Smooth muscle cell (in vitro differentiated cells): Measurements from ENCODE around the gene TSHZ2. TPM values are rescaled to one million over a fixed set of nuclear protein-coding genes. Genes with fewer than 3 reads are reported as not detected.
"Not testable (repeated sequence)": the region's sequence is repeated elsewhere in the genome, so short reads cannot be mapped to it uniquely, and the experiment has no call there.

Experiments used
- DNase-seq: peaks from one replicate; lab custom pipeline; 2025; ENCODE audit not compliant: unreplicated experiment; lab: John Stamatoyannopoulos, UW
- H2AFZ ChIP-seq: fragments of 200-600 bp; sonication (generic); 2 replicates; pipeline ENCODE4 v1.6.0; 2016; ENCODE audit warnings: antibody characterized with exemption, low read depth, mild to moderate bottlenecking
- H3F3A ChIP-seq: fragments of 200-600 bp; sonication (generic); 2 replicates; pipeline ENCODE4 v1.6.0; 2017; ENCODE audit warnings: antibody characterized with exemption, low read depth
- H3K27ac ChIP-seq: fragments of 200-600 bp; sonication (generic); 2 replicates; pipeline ENCODE4 v1.5.1; 2016; ENCODE audit warnings: low read depth, mild to moderate bottlenecking
- H3K27me3 ChIP-seq: fragments of 200-600 bp; sonication (generic); 2 replicates; pipeline ENCODE4 v1.6.1; 2016; ENCODE audit warnings: low read depth, mild to moderate bottlenecking
- H3K36me3 ChIP-seq: fragments of 200-600 bp; sonication (generic); 2 replicates; pipeline ENCODE4 v1.5.1; 2016; ENCODE audit warnings: low read depth
- H3K4me1 ChIP-seq: fragments of 200-600 bp; sonication (generic); 2 replicates; pipeline ENCODE4 v1.5.1; 2016; ENCODE audit warnings: low read depth
- H3K4me2 ChIP-seq: fragments of 200-600 bp; sonication (generic); 2 replicates; pipeline ENCODE4 v1.6.0; 2016; ENCODE audit warnings: mild to moderate bottlenecking
- H3K4me3 ChIP-seq: fragments of 200-600 bp; sonication (generic); 2 replicates; pipeline ENCODE4 v1.5.1; 2016; ENCODE audit warnings: mild to moderate bottlenecking
- H3K79me2 ChIP-seq: fragments of 200-600 bp; sonication (generic); 2 replicates; pipeline ENCODE4 v1.6.0; 2016; ENCODE audit warnings: low read depth, mild to moderate bottlenecking
- H3K9ac ChIP-seq: fragments of 200-600 bp; sonication (generic); 2 replicates; pipeline ENCODE4 v1.6.0; 2016; ENCODE audit warnings: low read depth
- H3K9me3 ChIP-seq: fragments of 200-600 bp; sonication (generic); replicated peaks from 2 replicates; pipeline ENCODE4 v1.5.1; 2016; ENCODE audit warnings: low read depth
- H4K20me1 ChIP-seq: fragments of 200-600 bp; sonication (generic); 2 replicates; pipeline ENCODE4 v1.6.0; 2016; ENCODE audit warnings: low read depth
- CTCF ChIP-seq: fragments of 200-600 bp; sonication (generic); IDR thresholded peaks from 2 replicates; pipeline ENCODE4 v1.5.1; 2017; ENCODE audit warnings: borderline replicate concordance, mild to moderate bottlenecking, antibody characterized with exemption; ENCODE audit not compliant: insufficient read depth, poor library complexity, severe bottlenecking
- WGBS: methylation state at CpG from one replicate; pipeline ENCODE4 v1.1.7; 2016; ENCODE audit warnings: low lambda C conversion rate; 5-methylcytosine and 5-hydroxymethylcytosine counted together
- polyA plus RNA-seq: library from polyadenylated mRNA; unstranded; fragments of >200 nt; fragmentation: Nextera tagmentation; extraction: Ambion mirVana; gene quantifications from 2 replicates; pipeline ENCODE4 v1.2.1, GENCODE V29; 2016
- total RNA-seq: library from RNA; depleted of rRNA; stranded (reverse); fragments of >200 nt; gene quantifications from 2 replicates; pipeline ENCODE4 v1.2.3, GENCODE V29; 2014

Gene TSHZ2
- total and polyA plus RNA-seq, 2 experiments from 2014 or later, result 4.8 to 6.6 TPM

GRCh38 chr20:52965380-52965779 lies 6.8 kb upstream of the TSHZ2 start:
- no peak overlapping the region for H3K9ac ChIP-seq
- H3K79me2 ChIP-seq, result no peaks in the 10 kb centered on the region
- no peaks in the 10 kb centered on the region for H3K4me1 ChIP-seq
- DNase-seq, result no peak
- TF ChIP-seq CTCF, result no peak
- no peaks in the 10 kb centered on the region for H3K27me3 ChIP-seq
- no peaks in the 10 kb centered on the region for H3F3A ChIP-seq
- no peaks in the 10 kb centered on the region for H4K20me1 ChIP-seq
- no peak overlapping the region for H3K4me2 ChIP-seq
- no peak overlapping the region for H3K27ac ChIP-seq
- whole genome bisulfite sequencing, result 95% methylated on average over 1 of the region's 1 CpG
- no peaks in the 10 kb centered on the region for H3K36me3 ChIP-seq
- H3K9me3 ChIP-seq, result no peaks in the 10 kb centered on the region
- no peak overlapping the region for H3K4me3 ChIP-seq
- no peak overlapping the region for H2AFZ ChIP-seq

- H3K4me3 ChIP-seq, result no peak overlapping the region
- H3K27ac ChIP-seq, result no peak overlapping the region
- TF ChIP-seq CTCF, result no peak
- no peaks in the 10 kb centered on the region for H3K4me1 ChIP-seq
- DNase-seq, result no peak
- H3K9me3 ChIP-seq, result no peaks in the 10 kb centered on the region
- no peaks in the 10 kb centered on the region for H3K36me3 ChIP-seq
- H3K27me3 ChIP-seq, result no peaks in the 10 kb centered on the region
- H3K79me2 ChIP-seq, result no peaks in the 10 kb centered on the region
- H3F3A ChIP-seq, result no peaks in the 10 kb centered on the region
- H3K9ac ChIP-seq, result no peak overlapping the region
- WGBS, result 89% methylated on average over 2 of the region's 2 CpGs
- no peak overlapping the region for H3K4me2 ChIP-seq
- no peaks in the 10 kb centered on the region for H4K20me1 ChIP-seq
- no peak overlapping the region for H2AFZ ChIP-seq
Observed at GRCh38 chr20:52965819-52966218, 6.3 kb upstream of the TSHZ2 start.

GRCh38 chr20:52966543-52966942 lies 5.6 kb upstream of the TSHZ2 start:
- not testable (repeated sequence) for DNase-seq, H3K4me2 ChIP-seq, H4K20me1 ChIP-seq, H3K79me2 ChIP-seq, H3K4me1 ChIP-seq, H3K9me3 ChIP-seq, H2AFZ ChIP-seq, H3K36me3 ChIP-seq, H3F3A ChIP-seq, H3K27ac ChIP-seq, H3K4me3 ChIP-seq, H3K27me3 ChIP-seq, H3K9ac ChIP-seq

- H3K9ac ChIP-seq, result peak overlapping the region; percentile 82
- WGBS, result 7% methylated on average over 15 of the region's 16 CpGs
- peak overlapping the region; percentile 99 for H2AFZ ChIP-seq
Observed at GRCh38 chr20:52971498-52972189, 514 bp upstream of the TSHZ2 start.

More at GRCh38 chr20:52971498-52972189, 514 bp upstream of the TSHZ2 start:
- Histone ChIP-seq H3K4me2 (peak overlapping the region; percentile 99), H3K9me3 (no peaks in the 10 kb centered on the region), H3K4me1 (peaks cover 10% of the 10 kb centered on the region), H4K20me1 (no peaks in the 10 kb centered on the region), H3K27me3 (peaks cover 4% of the 10 kb centered on the region), H3K27ac (no peak overlapping the region), H3K36me3 (no peaks in the 10 kb centered on the region), H3K4me3 (peak overlapping the region; percentile 96), H3F3A (no peaks in the 10 kb centered on the region), H3K79me2 (peaks cover 36% of the 10 kb centered on the region)
- DNase-seq, result no peak
- no peak for TF ChIP-seq CTCF
